HepG2 (cell line): ENCODE results near the gene TMEM9. TPM values are rescaled to one million over a fixed set of nuclear protein-coding genes. Genes with fewer than 3 reads are reported as not detected.

ENCODE experiments used
- ATAC-seq: fragments of 200-7000 bp; cut with Tn5 transposase; 3 replicates; pipeline ENCODE4 v1.9.1; 2020; ENCODE audit warnings: mild to moderate bottlenecking, moderate library complexity
- BruUV-seq: library from RNA; stranded (reverse); fragments of 400-500 nt; replicated peaks from 2 replicates; lab custom pipeline; 2021; lab: Mats Ljungman, UMichigan
- CTCF ChIA-PET: fragments of 300-600 bp; formaldehyde crosslinking; extraction: SDS; loops from one replicate; lab custom pipeline; 2021; ENCODE audit warnings: low total read pairs, inconsistent platforms, low intra/inter-chr PET ratio; lab: Yijun Ruan, JAX
- POLR2A ChIA-PET: fragments of 350-600 bp; sonication (Branson Sonifier 250); formaldehyde crosslinking; loops from one replicate; lab custom pipeline; 2020; ENCODE audit warnings: antibody characterized with exemption, inconsistent platforms; lab: Yijun Ruan, JAX
- DNase-seq: peaks from one replicate; pipeline ENCODE4 v3.0.0-alpha.2; 2015; ENCODE audit warnings: low spot score
- FAIRE-seq: peaks from 3 replicates; lab custom pipeline; 2011; peaks lifted over from hg19 to GRCh38; lab: Jason Lieb, UNC
- H2AFZ ChIP-seq: one replicate; pipeline ENCODE4 v1.6.1; 2011; ENCODE audit warnings: low read length, inconsistent platforms
- H3K27ac ChIP-seq: fragments of 300-600 bp; 3 replicates; pipeline ENCODE4 v1.8.0; 2011; ENCODE audit warnings: mixed run types, mild to moderate bottlenecking, mixed read lengths, low read length, inconsistent platforms; ENCODE audit not compliant: insufficient read depth; ENCODE audit errors: extremely low read length
- H3K27me3 ChIP-seq, 2 experiments: fragments of 200-600 bp in 1 of 2; 2 replicates in 1 of 2; 3 replicates in 1 of 2; pipeline versions ENCODE4 v1.6.0 to v1.8.0; 2011; ENCODE audit warnings: low read length in 2 of 2, mild to moderate bottlenecking in 2 of 2, moderate library complexity in 2 of 2, inconsistent platforms in 1 of 2; ENCODE audit not compliant: insufficient read depth in 2 of 2, control insufficient read depth in 1 of 2
- H3K36me3 ChIP-seq, 2 experiments: fragments of 200-600 bp in 1 of 2; replicated peaks in 1 of 2; 2 replicates in 1 of 2; 3 replicates in 1 of 2; pipeline versions ENCODE4 v1.5.1 to v1.8.0; 2011; ENCODE audit warnings: low read length in 2 of 2, inconsistent platforms in 1 of 2; ENCODE audit not compliant: insufficient read depth in 2 of 2, control insufficient read depth in 1 of 2
- H3K4me1 ChIP-seq: 2 replicates; pipeline ENCODE4 v1.5.1; 2012; ENCODE audit warnings: low read length, inconsistent platforms; ENCODE audit not compliant: insufficient read depth
- H3K4me2 ChIP-seq: 2 replicates; pipeline ENCODE4 v1.6.0; 2011; ENCODE audit warnings: low read depth, low read length, inconsistent platforms
- H3K4me3 ChIP-seq, 3 experiments: fragments of 200-600 bp in 1 of 3; sonication (generic), shearing (Covaris generic) in 1 of 3; replicated peaks in 1 of 3; 2 replicates each; pipeline ENCODE4 v1.5.1; 2011 to 2016; ENCODE audit warnings: low read length in 3 of 3, inconsistent platforms in 2 of 3, low read depth in 2 of 3, mild to moderate bottlenecking in 2 of 3, control low read depth in 1 of 3, mixed read lengths in 1 of 3; ENCODE audit not compliant: insufficient read depth in 1 of 3
- H3K79me2 ChIP-seq: one replicate; pipeline ENCODE4 v1.6.1; 2011; ENCODE audit warnings: low read length, inconsistent platforms; ENCODE audit not compliant: insufficient read depth
- H3K9ac ChIP-seq: 2 replicates; pipeline ENCODE4 v1.6.0; 2011; ENCODE audit warnings: mild to moderate bottlenecking, low read depth, low read length, inconsistent platforms; ENCODE audit not compliant: insufficient read depth
- H3K9me3 ChIP-seq: 2 replicates; pipeline ENCODE4 v1.5.1; 2012; ENCODE audit warnings: mild to moderate bottlenecking, low read length
- H4K20me1 ChIP-seq: 2 replicates; pipeline ENCODE4 v1.6.0; 2011; ENCODE audit warnings: inconsistent platforms, mild to moderate bottlenecking, low read length, moderate library complexity; ENCODE audit not compliant: insufficient read depth
- MED13 ChIP-seq: sonication (generic); formaldehyde crosslinking; IDR thresholded peaks from 2 replicates; pipeline ENCODE4 v1.5.0; 2020; ENCODE audit warnings: missing genetic modification reagents
- NFAT5 ChIP-seq: sonication (generic); formaldehyde crosslinking; IDR thresholded peaks from 2 replicates; pipeline ENCODE4 v1.4.0; 2020; ENCODE audit warnings: missing genetic modification reagents
- REST ChIP-seq, 2 experiments: IDR thresholded peaks; 2 replicates each; pipeline ENCODE4 v1.6.1; 2011 to 2012; ENCODE audit warnings: low read length in 2 of 2, borderline replicate concordance in 1 of 2, low read depth in 1 of 2, mild to moderate bottlenecking in 1 of 2, moderate library complexity in 1 of 2
- SAP130 ChIP-seq: IDR thresholded peaks from 2 replicates; pipeline ENCODE4 v1.6.1; 2016; ENCODE audit warnings: low read depth
- SP140L ChIP-seq: sonication (generic); formaldehyde crosslinking; IDR thresholded peaks from 2 replicates; pipeline ENCODE4 v1.4.0; 2020; ENCODE audit warnings: missing genetic modification reagents, borderline replicate concordance
- ZBTB42 ChIP-seq: sonication (generic); formaldehyde crosslinking; IDR thresholded peaks from 2 replicates; pipeline ENCODE4 v1.5.0; 2020; ENCODE audit warnings: mild to moderate bottlenecking, missing genetic modification reagents
- ZNF143 ChIP-seq: sonication (generic); formaldehyde crosslinking; IDR thresholded peaks from 2 replicates; pipeline ENCODE4 v1.4.0; 2020; ENCODE audit warnings: missing genetic modification reagents
- ZNF543 ChIP-seq: sonication (generic); formaldehyde crosslinking; IDR thresholded peaks from 2 replicates; pipeline ENCODE4 v1.4.0; 2020; ENCODE audit warnings: mild to moderate bottlenecking, missing genetic modification reagents
- WGBS: methylation state at CpG from one replicate; pipeline ENCODE4 v1.1.6; 2017; ENCODE audit warnings: low lambda C conversion rate; 5-methylcytosine and 5-hydroxymethylcytosine counted together
- in situ Hi-C: cut with HindIII; loops from 2 replicates; pipeline ENCODE4 v1.10.0; 2017; ENCODE audit warnings: low pct_unique_long_range_greater_than_20kb; ENCODE audit not compliant: extremely low pct_ligation_motif_present
- intact Hi-C: fragments of 100-400 bp; cut with micrococcal nuclease; formaldehyde crosslinking; loops from one replicate; pipeline ENCODE4 v1.10.0; 2022; ENCODE audit not compliant: unreplicated experiment
- polyA plus RNA-seq, 8 experiments: library from polyadenylated mRNA; depleted of rRNA in 3 of 8; stranded (reverse) in 7 of 8; unstranded in 1 of 8; fragments of >200 nt; fragmentation: Illumina TruSeq in 4 of 8; extraction: Trizol in 4 of 8; gene quantifications; 2 replicates each; pipeline versions ENCODE4 v1.2.1 to v1.2.3, GENCODE V29; 2011 to 2016; ENCODE audit warnings: low read depth in 4 of 8, missing spikeins in 1 of 8, mixed read lengths in 1 of 8; ENCODE audit not compliant: insufficient read depth in 1 of 8
- total RNA-seq, 5 experiments: library from RNA; depleted of rRNA; stranded (reverse); fragments of >200 nt; fragmentation: Illumina TruSeq; extraction: Trizol; gene quantifications; 2 replicates each; pipeline ENCODE4 v1.2.3, GENCODE V29; 2016; ENCODE audit warnings: low read depth in 1 of 5
- TF ChIP-seq, protein P1 (sequence below): sonication (generic); formaldehyde crosslinking; IDR thresholded peaks from 2 replicates; pipeline ENCODE4 v1.5.0; 2020; ENCODE audit warnings: missing genetic modification reagents

Gene TMEM9
- total and polyA plus RNA-seq, 2 of the 13 experiments (the other 11 are each of a cell fraction or from before 2014, with no cell fraction given), result 60.9 to 102 TPM

DNA sequence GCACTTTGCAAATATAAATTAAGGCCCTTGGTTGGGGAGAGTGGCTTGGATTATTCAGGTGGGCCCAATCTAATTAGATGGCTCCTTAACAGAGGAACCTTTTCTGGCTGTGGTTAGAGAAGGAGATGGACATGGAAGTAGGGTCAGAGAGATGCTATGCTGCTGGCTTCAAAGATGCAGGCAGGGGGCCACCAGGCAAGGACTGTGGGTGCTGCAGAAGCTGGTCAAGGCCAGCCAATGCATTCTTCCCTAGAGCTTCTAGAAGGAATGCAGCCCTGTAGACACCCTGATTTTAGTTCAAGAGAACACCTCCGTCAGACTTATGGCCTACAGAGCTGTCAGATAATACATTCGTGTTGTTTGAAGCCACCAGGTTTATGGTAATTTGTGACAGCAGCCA is 3.7 kb upstream of the TMEM9 start:
- POLR2A ChIA-PET, result interaction anchor here (0.5 kb wide), 1 partner anchor 488 kb away, joined by 3 read pairs; no protein-coding TSS in a partner anchor
- no TSS peak for BruUV-seq
- no peaks in the 10 kb centered on the region for H3K9me3 ChIP-seq
- no peaks in the 10 kb centered on the region for H3K36me3 ChIP-seq
- in situ Hi-C loops (no loop called here), intact Hi-C loops (no loop called here)
- FAIRE-seq, result no peak
- CTCF ChIA-PET, result no interaction called here
- H3K4me2 ChIP-seq, result no peak overlapping the region
- no peaks in the 10 kb centered on the region; a peak in 1 of 5 replicates for H3K27me3 ChIP-seq
- peaks cover 10% of the 10 kb centered on the region for H3K79me2 ChIP-seq
- peaks cover 13% of the 10 kb centered on the region for H3K4me1 ChIP-seq
- H3K9ac ChIP-seq, result no peak overlapping the region
- no peak for ATAC-seq
- no peak overlapping the region for H3K27ac ChIP-seq
- H3K4me3 ChIP-seq, result no peak overlapping the region
- TF ChIP-seq SP140L (CRISPR knock-in tag) (no peak), ZNF543 (CRISPR knock-in tag) (peak; percentile 91)
- 74% methylated on average over 2 of the region's 2 CpGs for WGBS
- H4K20me1 ChIP-seq, result no peaks in the 10 kb centered on the region
- no peak for DNase-seq
- no peak overlapping the region for H2AFZ ChIP-seq

DNA sequence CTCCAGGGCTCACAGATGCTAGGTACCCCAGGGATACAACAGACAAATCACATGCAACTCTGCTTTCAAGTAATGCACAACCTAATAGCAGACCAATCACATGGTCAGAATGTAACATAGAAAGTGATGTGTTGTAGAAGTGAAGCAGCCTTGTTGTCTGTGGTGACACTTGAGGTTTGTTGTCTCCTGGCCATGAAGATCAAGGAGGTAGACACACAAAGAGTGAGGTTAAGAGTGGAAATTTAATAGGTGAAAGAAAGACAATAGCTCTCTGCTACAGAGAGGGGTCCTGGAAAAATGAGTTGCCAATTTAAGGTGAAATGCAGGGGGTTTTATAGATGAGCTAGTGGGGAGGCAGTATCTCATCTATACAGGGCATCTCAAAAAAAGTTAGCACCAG is 2.5 kb upstream of the TMEM9 start:
- FAIRE-seq, result no peak
- intact Hi-C loops, result no loop called here
- Histone ChIP-seq H3K4me3 (no peak overlapping the region), H3K9ac (no peak overlapping the region), H3K4me2 (no peak overlapping the region), H4K20me1 (no peaks in the 10 kb centered on the region), H3K27me3 (no peaks in the 10 kb centered on the region; a peak in 1 of 5 replicates), H3K27ac (no peak overlapping the region), H3K4me1 (peaks cover 19% of the 10 kb centered on the region), H2AFZ (no peak overlapping the region), H3K79me2 (peaks cover 10% of the 10 kb centered on the region), H3K9me3 (no peaks in the 10 kb centered on the region), H3K36me3 (peaks cover 0 to 3% of the 10 kb centered on the region in 2 experiments; a peak in 1 of 5 replicates)
- in situ Hi-C loops, result no loop called here
- BruUV-seq, result no TSS peak
- ATAC-seq, result no peak
- ChIA-PET CTCF (no interaction called here), POLR2A (interaction anchor here (0.6 to 3.9 kb wide), 2 partner anchors 14 to 237 kb away, joined by 3 to 30 read pairs; no protein-coding TSS in a partner anchor)
- no peak for DNase-seq
- TF ChIP-seq REST (IDR thresholded peaks at IDR 0.05; ENCODE audit: borderline replicate concordance in 1 of 2, low read depth in 1 of 2, low read length in 2 of 2) (no peak), MED13 (no peak), NFAT5 (CRISPR knock-in tag) (no peak), ZBTB42 (CRISPR knock-in tag) (no peak), SAP130 (CRISPR knock-in tag) (no peak), ZNF143 (no peak)
- TF ChIP-seq, protein P1, sequence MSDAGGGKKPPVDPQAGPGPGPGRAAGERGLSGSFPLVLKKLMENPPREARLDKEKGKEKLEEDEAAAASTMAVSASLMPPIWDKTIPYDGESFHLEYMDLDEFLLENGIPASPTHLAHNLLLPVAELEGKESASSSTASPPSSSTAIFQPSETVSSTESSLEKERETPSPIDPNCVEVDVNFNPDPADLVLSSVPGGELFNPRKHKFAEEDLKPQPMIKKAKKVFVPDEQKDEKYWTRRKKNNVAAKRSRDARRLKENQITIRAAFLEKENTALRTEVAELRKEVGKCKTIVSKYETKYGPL (CRISPR knock-in tag), result no peak
